ENCODE data around the gene SYTL1.
A peak's percentile ranks its signal among the peaks of the same experiment; 100 is the strongest.

DNA sequence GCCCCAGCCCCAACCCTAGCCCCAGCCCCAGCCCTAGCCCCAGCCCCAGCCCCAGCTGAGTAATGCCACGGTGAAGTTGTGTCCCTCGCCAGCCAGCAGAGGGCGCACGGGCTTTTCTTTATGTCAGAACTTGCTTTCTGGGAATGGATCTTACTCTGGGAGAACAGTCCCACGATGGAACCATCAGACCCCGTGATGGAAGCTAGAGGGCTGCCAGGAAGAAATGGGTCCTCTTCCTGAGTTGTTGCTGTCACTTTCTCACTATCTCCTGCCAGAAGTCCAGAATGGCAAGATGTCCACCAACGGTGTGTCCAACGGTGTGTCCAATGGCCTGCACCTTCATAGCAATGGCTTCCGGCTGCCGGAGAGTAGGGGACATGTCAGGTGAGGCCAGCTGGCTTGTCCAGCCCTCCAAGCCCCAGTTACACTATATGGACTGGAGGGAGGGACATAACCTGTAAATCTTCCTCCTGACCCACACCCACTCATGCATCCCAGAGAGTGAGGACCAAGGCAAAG lies 45.0 kb upstream of the SYTL1 start:
- TF ChIP-seq POLR2A (IDR thresholded peaks at IDR 0.05), result no peak
- peak in 3 of 4 experiments; percentile 44 to 76 (median 51) for TF ChIP-seq CTCF (IDR thresholded peaks at IDR 0.05)
- no peak for TF ChIP-seq EP300 (IDR thresholded peaks at IDR 0.05)
